Esophagus squamous epithelium (tissue), 4 donors: ENCODE measurements around the gene TCF4.

ENCODE experiments used
- CTCF ChIP-seq, 6 experiments: fragments of 450-650 bp in 4 of 6; fragments of 200-600 bp in 2 of 6; sonication (generic) in 2 of 6; IDR thresholded peaks; one replicate each; pipeline ENCODE4 v1.5.1; 2016 to 2019; ENCODE audit warnings: antibody characterized with exemption in 6 of 6, mild to moderate bottlenecking in 4 of 6, moderate library complexity in 4 of 6
- POLR2A ChIP-seq, 4 donors: fragments of 450-650 bp; IDR thresholded peaks; one replicate each; pipeline ENCODE4 v1.6.1; 2017; ENCODE audit warnings: antibody characterized with exemption in 4 of 4, mild to moderate bottlenecking in 4 of 4, moderate library complexity in 3 of 4

- no peak for TF ChIP-seq CTCF (IDR thresholded peaks at IDR 0.05)
- TF ChIP-seq POLR2A (IDR thresholded peaks at IDR 0.05): no peak
These were observed 278.7 kb downstream of the TCF4 start for GRCh38 chr18:55309249-55309648.
